IMR-90 (cell line): ENCODE data around the gene PNPLA5. TPM values are rescaled to one million over a fixed set of nuclear protein-coding genes. Genes with fewer than 3 reads are reported as not detected.

Experiments
- ATAC-seq: fragments of 200-7000 bp; cut with Tn5 transposase; 2 replicates; pipeline ENCODE4 v1.9.1; 2020; ENCODE audit warnings: low read depth, mild to moderate bottlenecking, moderate library complexity
- BruUV-seq: library from RNA; stranded (reverse); fragments of 400-500 nt; replicated peaks from 2 replicates; lab custom pipeline; 2021; lab: Mats Ljungman, UMichigan
- CTCF ChIA-PET: fragments of 300-600 bp; formaldehyde crosslinking; extraction: SDS; loops from one replicate; lab custom pipeline; 2021; ENCODE audit warnings: antibody characterized with exemption; lab: Yijun Ruan, JAX
- POLR2A ChIA-PET: fragments of 300-600 bp; sonication (Branson Sonifier 250); formaldehyde crosslinking; loops from one replicate; lab custom pipeline; 2022; ENCODE audit warnings: antibody characterized with exemption; ENCODE audit not compliant: unreplicated experiment; lab: Charles Lee
- DNase-seq: peaks from one replicate; pipeline ENCODE4 v3.0.0; 2013
- H2AFZ ChIP-seq: replicated peaks from 2 replicates; pipeline ENCODE3; 2013; ENCODE audit warnings: low read length, mild to moderate bottlenecking; ENCODE audit not compliant: poor library complexity
- H2AK5ac ChIP-seq: 2 replicates; pipeline ENCODE4 v1.6.1; 2013; ENCODE audit warnings: low read depth, low read length, inconsistent platforms
- H2AK9ac ChIP-seq: replicated peaks from 2 replicates; pipeline ENCODE3; 2013; ENCODE audit warnings: mild to moderate bottlenecking, low read depth, low read length, moderate library complexity; ENCODE audit not compliant: poor library complexity
- H2BK120ac ChIP-seq: 2 replicates; pipeline ENCODE4 v1.6.1; 2013; ENCODE audit warnings: low read depth, low read length, inconsistent platforms
- H2BK15ac ChIP-seq: 3 replicates; pipeline ENCODE4 v1.6.1; 2013; ENCODE audit warnings: low read depth, low read length, inconsistent platforms
- H2BK20ac ChIP-seq: 2 replicates; pipeline ENCODE4 v1.6.1; 2013; ENCODE audit warnings: low read depth, mild to moderate bottlenecking, inconsistent platforms, low read length, moderate library complexity
- H2BK5ac ChIP-seq: 2 replicates; pipeline ENCODE4 v1.6.1; 2013; ENCODE audit warnings: mild to moderate bottlenecking, low read depth, low read length, inconsistent platforms; ENCODE audit not compliant: poor library complexity, severe bottlenecking
- H3K14ac ChIP-seq: replicated peaks from 2 replicates; pipeline ENCODE4 v1.6.1; 2013; ENCODE audit warnings: low read depth, low read length, inconsistent platforms
- H3K18ac ChIP-seq: 2 replicates; pipeline ENCODE4 v1.6.1; 2013; ENCODE audit warnings: low read depth, low read length, control low read depth
- H3K23ac ChIP-seq: 2 replicates; pipeline ENCODE4 v1.6.1; 2013; ENCODE audit warnings: low read depth, low read length, inconsistent platforms
- H3K27ac ChIP-seq: 2 replicates; pipeline ENCODE4 v1.5.1; 2013; ENCODE audit warnings: mild to moderate bottlenecking, control low read depth, low read length; ENCODE audit not compliant: insufficient read depth
- H3K27me3 ChIP-seq: 2 replicates; pipeline ENCODE4 v1.6.1; 2013; ENCODE audit warnings: low read length; ENCODE audit not compliant: control insufficient read depth, insufficient read depth
- H3K36me3 ChIP-seq: 2 replicates; pipeline ENCODE4 v1.6.1; 2013; ENCODE audit warnings: low read length, mixed read lengths; ENCODE audit not compliant: control insufficient read depth, insufficient read depth
- H3K4ac ChIP-seq: 2 replicates; pipeline ENCODE4 v1.6.1; 2013; ENCODE audit warnings: low read depth, low read length, inconsistent platforms
- H3K4me1 ChIP-seq: 2 replicates; pipeline ENCODE4 v1.6.1; 2013; ENCODE audit warnings: low read length, mixed read lengths; ENCODE audit not compliant: control insufficient read depth, insufficient read depth
- H3K4me2 ChIP-seq: 2 replicates; pipeline ENCODE4 v1.6.1; 2013; ENCODE audit warnings: low read depth, mild to moderate bottlenecking, control low read depth, low read length, moderate library complexity
- H3K4me3 ChIP-seq: 2 replicates; pipeline ENCODE4 v1.5.1; 2013; ENCODE audit warnings: low read depth, mild to moderate bottlenecking, control low read depth, low read length, moderate library complexity; ENCODE audit not compliant: insufficient read depth
- H3K56ac ChIP-seq: 2 replicates; pipeline ENCODE4 v1.6.1; 2013; ENCODE audit warnings: low read length, inconsistent platforms; ENCODE audit not compliant: insufficient read depth; ENCODE audit errors: extremely low read depth
- H3K79me1 ChIP-seq, 2 experiments: 2 replicates each; pipeline ENCODE4 v1.6.1; 2013; ENCODE audit warnings: low read length in 2 of 2, inconsistent platforms in 1 of 2, low read depth in 1 of 2
- H3K9ac ChIP-seq: 2 replicates; pipeline ENCODE4 v1.6.1; 2013; ENCODE audit warnings: low read depth, low read length, control low read depth
- H3K9me1 ChIP-seq: 2 replicates; pipeline ENCODE4 v1.6.1; 2013; ENCODE audit warnings: low read length, inconsistent platforms; ENCODE audit not compliant: insufficient read depth
- H3K9me3 ChIP-seq: 2 replicates; pipeline ENCODE4 v1.6.1; 2013; ENCODE audit warnings: low read length; ENCODE audit not compliant: control insufficient read depth, insufficient read depth
- H4K20me1 ChIP-seq: 2 replicates; pipeline ENCODE4 v1.6.1; 2013; ENCODE audit warnings: low read length, inconsistent platforms; ENCODE audit not compliant: insufficient read depth
- H4K5ac ChIP-seq: 2 replicates; pipeline ENCODE4 v1.6.1; 2013; ENCODE audit warnings: mild to moderate bottlenecking, low read depth, low read length, control low read depth
- H4K8ac ChIP-seq, 2 experiments: 2 replicates each; pipeline ENCODE4 v1.6.1; 2013; ENCODE audit warnings: low read depth in 2 of 2, low read length in 2 of 2, control low read depth in 1 of 2, inconsistent platforms in 1 of 2
- H4K91ac ChIP-seq: 2 replicates; pipeline ENCODE4 v1.6.1; 2013; ENCODE audit warnings: low read depth, low read length, inconsistent platforms; ENCODE audit not compliant: insufficient read depth
- CEBPB ChIP-seq: IDR thresholded peaks from 2 replicates; pipeline ENCODE4 v1.6.1; 2012; ENCODE audit warnings: low read depth, low read length, improper control_type of control experiment
- MAFK ChIP-seq: IDR thresholded peaks from 2 replicates; pipeline ENCODE4 v1.6.1; 2012; ENCODE audit warnings: low read depth, low read length, improper control_type of control experiment
- RCOR1 ChIP-seq: IDR thresholded peaks from 2 replicates; pipeline ENCODE4 v1.6.1; 2012; ENCODE audit warnings: mild to moderate bottlenecking, low read length, improper control_type of control experiment; ENCODE audit not compliant: insufficient replicate concordance
- SMC3 ChIP-seq: fragments of 150-350 bp; IDR thresholded peaks from 2 replicates; pipeline ENCODE4 v1.6.1; 2016; ENCODE audit warnings: low read depth, mild to moderate bottlenecking, antibody characterized with exemption, low read length, moderate library complexity
- WGBS, 2 experiments: methylation state at CpG; one replicate each; pipeline versions ENCODE4 v1.1.5 to v1.1.7; 2013; ENCODE audit warnings: missing lambda C conversion rate in 2 of 2; ENCODE audit not compliant: insufficient read length in 1 of 2; ENCODE audit errors: extremely low coverage in 2 of 2; 5-methylcytosine and 5-hydroxymethylcytosine counted together
- dilution Hi-C: fragments of 300-500 bp; cut with HindIII; formaldehyde crosslinking; loops from one replicate; pipeline ENCODE4 v1.14.3; 2018; ENCODE audit warnings: low sequenced_read_pairs; ENCODE audit not compliant: unreplicated experiment
- in situ Hi-C: fragments of 300-500 bp; cut with MboI; formaldehyde crosslinking; loops from 3 replicates; pipeline ENCODE4 v1.14.3; 2019; ENCODE audit warnings: low sequenced_read_pairs, inconsistent platforms, mixed read lengths
- intact Hi-C: fragments of 100-400 bp; cut with micrococcal nuclease; formaldehyde crosslinking; loops from 2 replicates; pipeline ENCODE4 v1.10.0; 2022
- polyA plus RNA-seq, 3 experiments: library from polyadenylated mRNA; depleted of rRNA; stranded (reverse); fragments of >200 nt; gene quantifications; 2 replicates each; pipeline ENCODE4 v1.2.3, GENCODE V29; 2012; ENCODE audit warnings: low replicate concordance in 1 of 3
- total RNA-seq: library from RNA; depleted of rRNA; stranded (reverse); fragments of >200 nt; gene quantifications from 2 replicates; pipeline ENCODE4 v1.2.3, GENCODE V29; 2012
- TF ChIP-seq, protein P1 (sequence below): fragments of 150-350 bp; IDR thresholded peaks from 2 replicates; pipeline ENCODE4 v1.6.1; 2016; ENCODE audit warnings: low read depth, mild to moderate bottlenecking, low read length, moderate library complexity, borderline replicate concordance
- TF ChIP-seq, protein P2 (sequence below): conservative IDR thresholded peaks from 2 replicates; pipeline ENCODE4 v1.5.1; 2012; ENCODE audit warnings: mild to moderate bottlenecking, low read depth, low read length, improper control_type of control experiment

PNPLA5 gene
- total and polyA plus RNA-seq, 2 of the 4 experiments (the other 2 are of a cell fraction): 0.18 to 0.44 TPM

DNA sequence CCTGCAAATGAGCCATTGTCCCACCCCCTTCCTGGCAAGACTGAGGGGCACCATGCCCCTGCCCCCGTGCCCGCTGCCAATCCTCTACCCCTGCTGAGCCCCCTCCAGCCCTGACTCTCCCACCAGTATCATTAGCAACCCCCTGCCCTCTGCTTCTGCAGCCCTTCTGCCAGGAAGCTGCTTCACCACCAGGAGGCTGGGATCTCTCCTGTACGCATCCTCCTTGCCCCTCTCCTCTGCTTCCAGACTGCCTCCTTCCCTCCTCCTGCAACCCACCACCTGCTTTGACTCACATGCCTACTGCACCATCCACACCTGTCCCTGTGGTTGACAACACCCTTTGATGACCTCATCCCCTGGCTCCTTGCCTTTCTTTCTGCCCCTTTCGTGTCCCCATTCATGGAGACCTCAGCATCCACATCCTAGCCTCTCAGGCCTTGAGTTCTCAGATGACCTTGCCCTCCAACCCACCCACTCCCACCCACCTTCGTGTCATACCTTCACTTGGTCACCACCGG is 18.4 kb upstream of the PNPLA5 start:
- H2BK20ac ChIP-seq: no peak overlapping the region
- no peak overlapping the region for H3K18ac ChIP-seq
- H2BK5ac ChIP-seq: no peak overlapping the region
- no peak overlapping the region for H4K5ac ChIP-seq
- H3K4me3 ChIP-seq: no peak overlapping the region
- peak overlapping the region; percentile 45; the same call in 1 of the 2 replicates for H2AK5ac ChIP-seq
- ChIA-PET POLR2A (no interaction called here), CTCF (no interaction called here)
- no peak overlapping the region for H3K14ac ChIP-seq
- ATAC-seq: no peak
- H4K91ac ChIP-seq: no peak overlapping the region
- no peak overlapping the region for H3K27ac ChIP-seq
- DNase-seq: no peak
- H3K23ac ChIP-seq: no peak overlapping the region
- H2BK15ac ChIP-seq: no peak overlapping the region
- H3K4ac ChIP-seq: no peak overlapping the region
- in situ Hi-C loops (no loop called here), intact Hi-C loops (no loop called here), dilution Hi-C loops (no loop called here)
- TF ChIP-seq RCOR1: no peak
- TF ChIP-seq, protein P1, sequence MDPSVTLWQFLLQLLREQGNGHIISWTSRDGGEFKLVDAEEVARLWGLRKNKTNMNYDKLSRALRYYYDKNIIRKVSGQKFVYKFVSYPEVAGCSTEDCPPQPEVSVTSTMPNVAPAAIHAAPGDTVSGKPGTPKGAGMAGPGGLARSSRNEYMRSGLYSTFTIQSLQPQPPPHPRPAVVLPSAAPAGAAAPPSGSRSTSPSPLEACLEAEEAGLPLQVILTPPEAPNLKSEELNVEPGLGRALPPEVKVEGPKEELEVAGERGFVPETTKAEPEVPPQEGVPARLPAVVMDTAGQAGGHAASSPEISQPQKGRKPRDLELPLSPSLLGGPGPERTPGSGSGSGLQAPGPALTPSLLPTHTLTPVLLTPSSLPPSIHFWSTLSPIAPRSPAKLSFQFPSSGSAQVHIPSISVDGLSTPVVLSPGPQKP: no peak
- TF ChIP-seq CEBPB: no peak
- TF ChIP-seq, protein P2, sequence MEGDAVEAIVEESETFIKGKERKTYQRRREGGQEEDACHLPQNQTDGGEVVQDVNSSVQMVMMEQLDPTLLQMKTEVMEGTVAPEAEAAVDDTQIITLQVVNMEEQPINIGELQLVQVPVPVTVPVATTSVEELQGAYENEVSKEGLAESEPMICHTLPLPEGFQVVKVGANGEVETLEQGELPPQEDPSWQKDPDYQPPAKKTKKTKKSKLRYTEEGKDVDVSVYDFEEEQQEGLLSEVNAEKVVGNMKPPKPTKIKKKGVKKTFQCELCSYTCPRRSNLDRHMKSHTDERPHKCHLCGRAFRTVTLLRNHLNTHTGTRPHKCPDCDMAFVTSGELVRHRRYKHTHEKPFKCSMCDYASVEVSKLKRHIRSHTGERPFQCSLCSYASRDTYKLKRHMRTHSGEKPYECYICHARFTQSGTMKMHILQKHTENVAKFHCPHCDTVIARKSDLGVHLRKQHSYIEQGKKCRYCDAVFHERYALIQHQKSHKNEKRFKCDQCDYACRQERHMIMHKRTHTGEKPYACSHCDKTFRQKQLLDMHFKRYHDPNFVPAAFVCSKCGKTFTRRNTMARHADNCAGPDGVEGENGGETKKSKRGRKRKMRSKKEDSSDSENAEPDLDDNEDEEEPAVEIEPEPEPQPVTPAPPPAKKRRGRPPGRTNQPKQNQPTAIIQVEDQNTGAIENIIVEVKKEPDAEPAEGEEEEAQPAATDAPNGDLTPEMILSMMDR: no peak
- TF ChIP-seq MAFK: no peak
- no peak for TF ChIP-seq SMC3
- peaks cover 2% of the 10 kb centered on the region; the same call in 1 of the 2 replicates for H3K4me1 ChIP-seq
- no peaks in the 10 kb centered on the region for H4K20me1 ChIP-seq
- WGBS, 2 experiments: 47% methylated on average over 6 of the region's 6 CpGs; no CpG with 5 or more reads in 1 of the 2 experiments
- H3K56ac ChIP-seq: no peak overlapping the region
- no peaks in the 10 kb centered on the region for H3K36me3 ChIP-seq
- H2AFZ ChIP-seq: peak overlapping the region; percentile 23
- H3K79me1 ChIP-seq: no peaks in the 10 kb centered on the region
- peaks cover 21% of the 10 kb centered on the region for H3K27me3 ChIP-seq
- no peak overlapping the region for H3K9ac ChIP-seq
- no peaks in the 10 kb centered on the region for H3K9me3 ChIP-seq
- no TSS peak for BruUV-seq
- H4K8ac ChIP-seq: no peak overlapping the region
- no peak overlapping the region for H2AK9ac ChIP-seq
- H2BK120ac ChIP-seq: no peak overlapping the region
- H3K4me2 ChIP-seq: no peak overlapping the region
- H3K9me1 ChIP-seq: no peaks in the 10 kb centered on the region; the same call in 1 of the 2 replicates
